OCI-LY1 (cell line): ENCODE measurements around the gene TOMM5.

ENCODE experiments used
- CTCF ChIP-seq: fragments of 200-600 bp; sonication (generic), shearing (Covaris generic); IDR thresholded peaks from 2 replicates; pipeline ENCODE4 v1.5.1; 2017; ENCODE audit warnings: mild to moderate bottlenecking, antibody characterized with exemption, low read length, moderate library complexity, mixed read lengths
- EZH2 ChIP-seq: fragments of 200-600 bp; sonication (generic), shearing (Covaris generic); IDR thresholded peaks from 2 replicates; pipeline ENCODE4 v1.8.0; 2017; ENCODE audit warnings: borderline replicate concordance, mixed run types, mild to moderate bottlenecking, antibody characterized with exemption, low read length, moderate library complexity, mixed read lengths

- TF ChIP-seq CTCF: no peak
- no peak for TF ChIP-seq EZH2
These were observed 48.9 kb upstream of the TOMM5 start for GRCh38 chr9:37641331-37641730.
